Osteoblast (primary cell): Measurements from ENCODE around the gene MMD. TPM values are rescaled to one million over a fixed set of nuclear protein-coding genes. Genes with fewer than 3 reads are reported as not detected.
"Not testable (repeated sequence)": the region's sequence is repeated elsewhere in the genome, so short reads cannot be mapped to it uniquely, and the experiment has no call there.

Source experiments
- DNase-seq: peaks from one replicate; pipeline ENCODE4 v3.0.0; 2011; ENCODE audit warnings: low spot score, mixed read lengths; ENCODE audit not compliant: insufficient read length; ENCODE audit errors: missing footprints
- H2AFZ ChIP-seq: 2 replicates; pipeline ENCODE4 v1.6.0; 2011; ENCODE audit warnings: mild to moderate bottlenecking, low read length
- H3K27ac ChIP-seq: 2 replicates; pipeline ENCODE4 v1.5.1; 2011; ENCODE audit warnings: mild to moderate bottlenecking, low read depth, low read length, moderate library complexity
- H3K27me3 ChIP-seq: 2 replicates; pipeline ENCODE4 v1.6.0; 2012; ENCODE audit warnings: mild to moderate bottlenecking, control low read depth, inconsistent platforms, low read length, moderate library complexity; ENCODE audit not compliant: insufficient read depth
- H3K36me3 ChIP-seq: 2 replicates; pipeline ENCODE4 v1.5.1; 2011; ENCODE audit warnings: mild to moderate bottlenecking, low read length, control low read depth, moderate library complexity; ENCODE audit not compliant: insufficient read depth
- H3K4me1 ChIP-seq: 2 replicates; pipeline ENCODE4 v1.5.1; 2011; ENCODE audit warnings: mild to moderate bottlenecking, low read length, control low read depth, moderate library complexity; ENCODE audit not compliant: insufficient read depth
- H3K4me2 ChIP-seq: 2 replicates; pipeline ENCODE4 v1.6.0; 2011; ENCODE audit warnings: mild to moderate bottlenecking, low read length; ENCODE audit not compliant: insufficient read depth
- H3K4me3 ChIP-seq: fragments of 200-600 bp; sonication (generic); 3 replicates; pipeline ENCODE4 v1.5.1; 2012; ENCODE audit warnings: mild to moderate bottlenecking, low read length, inconsistent platforms; ENCODE audit not compliant: insufficient read depth
- H3K79me2 ChIP-seq: 2 replicates; pipeline ENCODE4 v1.6.0; 2012; ENCODE audit warnings: mild to moderate bottlenecking, low read length, control low read depth, inconsistent platforms; ENCODE audit not compliant: insufficient read depth
- H3K9me3 ChIP-seq: 2 replicates; pipeline ENCODE4 v1.5.1; 2011; ENCODE audit warnings: low read depth, low read length, control low read depth
- H4K20me1 ChIP-seq: 2 replicates; pipeline ENCODE4 v1.6.0; 2012; ENCODE audit warnings: mild to moderate bottlenecking, low read length, control low read depth; ENCODE audit not compliant: insufficient read depth
- CTCF ChIP-seq: IDR thresholded peaks from 2 replicates; pipeline ENCODE4 v1.5.1; 2011; ENCODE audit warnings: mild to moderate bottlenecking, low read depth, low read length, moderate library complexity; ENCODE audit errors: extremely low read depth
- total RNA-seq: library from RNA; depleted of rRNA; stranded (reverse); fragments of >200 nt; gene quantifications from 2 replicates; pipeline ENCODE4 v1.2.3, GENCODE V29; 2012

MMD gene
- total RNA-seq, 1 donor, result 6.5 TPM

- H2AFZ ChIP-seq, result no peak overlapping the region
- DNase-seq, result no peak
Measured at GRCh38 chr17:55390364-55390977, 31.2 kb downstream of the MMD start.

GRCh38 chr17:55389715-55390114, 31.9 kb downstream of the MMD start:
- H3K4me2 ChIP-seq, H4K20me1 ChIP-seq, H2AFZ ChIP-seq, DNase-seq, H3K79me2 ChIP-seq, H3K36me3 ChIP-seq, H3K4me3 ChIP-seq, H3K9me3 ChIP-seq, H3K27ac ChIP-seq, H3K4me1 ChIP-seq, H3K27me3 ChIP-seq: not testable (repeated sequence)

More at GRCh38 chr17:55390364-55390977, 31.2 kb downstream of the MMD start:
- TF ChIP-seq CTCF, result no peak
- Histone ChIP-seq H3K27ac (no peak overlapping the region), H3K79me2 (no peaks in the 10 kb centered on the region), H3K4me3 (no peak overlapping the region), H3K4me2 (no peak overlapping the region), H3K4me1 (no peaks in the 10 kb centered on the region), H4K20me1 (no peaks in the 10 kb centered on the region), H3K36me3 (no peaks in the 10 kb centered on the region), H3K9me3 (no peaks in the 10 kb centered on the region), H3K27me3 (no peaks in the 10 kb centered on the region)

- Histone ChIP-seq H3K9me3 (no peaks in the 10 kb centered on the region), H3K27me3 (no peaks in the 10 kb centered on the region), H3K36me3 (no peaks in the 10 kb centered on the region), H3K4me2 (no peak overlapping the region), H3K79me2 (no peaks in the 10 kb centered on the region), H3K4me3 (no peak overlapping the region), H4K20me1 (no peaks in the 10 kb centered on the region), H3K27ac (no peak overlapping the region), H3K4me1 (no peaks in the 10 kb centered on the region), H2AFZ (no peak overlapping the region)
- no peak for TF ChIP-seq CTCF
- DNase-seq, result peak; percentile 14
Measured at GRCh38 chr17:55388842-55389241, 32.8 kb downstream of the MMD start.

- TF ChIP-seq CTCF, result no peak
Measured at GRCh38 chr17:55386796-55387332, 34.8 kb downstream of the MMD start.

More at GRCh38 chr17:55386796-55387332, 34.8 kb downstream of the MMD start:
- H3K4me3 ChIP-seq, result no peak overlapping the region
- no peak overlapping the region for H2AFZ ChIP-seq
- H3K27me3 ChIP-seq, result no peaks in the 10 kb centered on the region
- no peaks in the 10 kb centered on the region for H3K79me2 ChIP-seq
- H3K9me3 ChIP-seq, result no peaks in the 10 kb centered on the region
- DNase-seq, result no peak
- H3K36me3 ChIP-seq, result no peaks in the 10 kb centered on the region
- H3K27ac ChIP-seq, result no peak overlapping the region
- no peak overlapping the region for H3K4me2 ChIP-seq
- no peaks in the 10 kb centered on the region for H4K20me1 ChIP-seq
- H3K4me1 ChIP-seq, result no peaks in the 10 kb centered on the region
